ENCODE measurements around the gene LYG1. TPM values are rescaled to one million over a fixed set of nuclear protein-coding genes. Genes with fewer than 3 reads are reported as not detected.

Gene LYG1
- total RNA-seq, 1 experiment from 2014 or later, result 0.31 TPM

DNA sequence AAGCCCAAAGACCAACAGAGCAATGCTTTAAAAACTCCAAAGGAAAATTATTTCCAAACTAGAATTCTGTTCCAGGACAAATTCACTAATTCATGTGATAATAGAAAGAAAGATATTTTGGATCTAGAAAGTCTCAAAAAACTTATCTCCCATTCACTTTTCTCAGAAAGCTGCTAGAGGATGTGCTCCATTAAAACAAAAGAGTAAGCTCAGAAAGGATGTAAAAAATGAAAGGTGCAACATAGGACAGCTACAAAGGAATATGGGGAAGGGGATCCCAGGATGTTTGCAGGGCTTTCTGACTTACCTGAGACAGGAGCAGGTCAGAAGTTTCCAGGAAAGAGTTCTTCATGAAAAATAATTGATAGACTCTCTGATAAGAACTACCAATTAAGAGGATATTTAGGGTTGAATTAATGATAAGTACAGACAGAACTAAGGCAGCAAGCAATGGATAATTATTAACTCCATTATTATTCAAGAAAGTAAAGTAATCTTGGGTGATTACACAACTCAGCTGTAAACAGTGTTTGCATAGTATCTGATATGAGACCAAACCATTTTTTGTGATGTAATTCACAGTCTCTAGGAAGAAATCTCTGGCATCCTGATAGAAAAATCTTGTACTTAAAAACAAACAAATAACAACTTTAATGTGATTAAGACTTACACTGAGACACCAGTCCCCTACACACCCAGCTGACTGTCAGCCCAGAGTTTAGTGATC lies 20.9 kb downstream of the LYG1 start:
- Histone ChIP-seq H3K23ac (ENCODE audit: insufficient read length, low read depth, low read length) (no peak overlapping the region), H3K9me3 (ENCODE audit: control insufficient read depth, low read depth, low read length) (no peaks in the 10 kb centered on the region), H3K14ac (ENCODE audit: insufficient read depth, low read length) (no peak overlapping the region), H2AFZ (ENCODE audit: low read length) (no peak overlapping the region), H3K4ac (ENCODE audit: low read depth, low read length) (no peak overlapping the region), H4K8ac (replicated peaks; ENCODE audit: insufficient read length, low read depth, low read length) (no peak overlapping the region), H2AK5ac (ENCODE audit: insufficient read length, low read length) (no peak overlapping the region), H3K27me3 (ENCODE audit: insufficient read depth, low read length) (no peaks in the 10 kb centered on the region), H2BK12ac (ENCODE audit: insufficient read length, low read depth, low read length) (no peak overlapping the region), H4K20me1 (ENCODE audit: control insufficient read depth, insufficient read depth, insufficient read length) (no peaks in the 10 kb centered on the region), H3K18ac (ENCODE audit: insufficient read length, low read depth, low read length) (no peak overlapping the region), H2BK120ac (ENCODE audit: low read depth, low read length, poor library complexity, severe bottlenecking) (no peak overlapping the region), H3T11ph (ENCODE audit: low read length) (no peak overlapping the region), H2BK5ac (ENCODE audit: insufficient read length, low read length) (no peak overlapping the region), H3K56ac (ENCODE audit: insufficient read length, low read depth, low read length) (no peak overlapping the region), H3K79me2 (ENCODE audit: insufficient read depth, low read length) (no peaks in the 10 kb centered on the region), H3K9ac (ENCODE audit: extremely low read depth, insufficient read length, low read length) (no peak overlapping the region), H3K79me1 (ENCODE audit: insufficient read depth, low read depth, low read length, poor library complexity, severe bottlenecking) (no peaks in the 10 kb centered on the region), H2BK15ac (ENCODE audit: low read depth, low read length) (no peak overlapping the region), H3K27ac (ENCODE audit: insufficient read length, low read depth, low read length) (no peak overlapping the region), H2BK20ac (ENCODE audit: low read depth, low read length, poor library complexity, severe bottlenecking) (no peak overlapping the region), H4K91ac (ENCODE audit: insufficient read length, low read depth, low read length) (no peak overlapping the region), H4K5ac (ENCODE audit: insufficient read length, low read depth, low read length) (no peak overlapping the region), H3K23me2 (ENCODE audit: insufficient read length, low read depth, low read length, poor library complexity, severe bottlenecking) (no peaks in the 10 kb centered on the region), H3K4me1 (ENCODE audit: insufficient read depth, low read length) (peaks cover 3% of the 10 kb centered on the region; the same call in 1 of the 2 replicates), H3K4me2 (ENCODE audit: insufficient read depth, insufficient read length, low read length) (no peak overlapping the region)
- Mint-ChIP-seq H3K4me1 (peaks cover 11 to 16% of the 10 kb centered on the region in 2 experiments), H3K36me3 (ENCODE audit: insufficient read depth in 1 of 3, low read depth in 3 of 3) (peaks cover 11 to 19% (median 14%) of the 10 kb centered on the region in 3 experiments), H3K27ac (no peak overlapping the region), H3K9me3 (peaks cover 23 to 27% of the 10 kb centered on the region in 2 experiments), H3K4me3 (no peak overlapping the region), H3K27me3 (ENCODE audit: low read depth) (no peaks in the 10 kb centered on the region)
- DNase-seq, result no peak
- TF ChIP-seq CTCF (conservative IDR thresholded peaks at IDR 0.05), result no peak
